Endothelial cell of umbilical vein (primary cell): ENCODE measurements around the gene MYADML2. TPM values are rescaled to one million over a fixed set of nuclear protein-coding genes. Genes with fewer than 3 reads are reported as not detected.

Source experiments
- BruUV-seq: library from RNA; stranded (reverse); fragments of 400-500 nt; replicated peaks from 2 replicates; lab custom pipeline; 2021; lab: Mats Ljungman, UMichigan
- CTCF ChIA-PET: fragments of 300-600, 350-600 bp; sonication (Branson Sonifier 250); formaldehyde crosslinking; loops from one replicate; lab custom pipeline; 2021; ENCODE audit warnings: antibody characterized with exemption, inconsistent platforms; lab: Charles Lee
- POLR2A ChIA-PET: fragments of 300-600, 350-600 bp; sonication (Branson Sonifier 250); formaldehyde crosslinking; loops from one replicate; lab custom pipeline; 2021; ENCODE audit warnings: antibody characterized with exemption, inconsistent platforms; lab: Charles Lee
- DNase-seq: peaks from one replicate; pipeline ENCODE4 v3.0.0-alpha.2; 2011; ENCODE audit warnings: low read depth, low spot score
- FAIRE-seq: peaks from 2 replicates; lab custom pipeline; 2011; peaks lifted over from hg19 to GRCh38; lab: Jason Lieb, UNC
- H2AFZ ChIP-seq: 2 replicates; pipeline ENCODE4 v1.6.0; 2012; ENCODE audit warnings: low read depth, low read length, control low read depth, inconsistent platforms
- H3K27ac ChIP-seq: 2 replicates; pipeline ENCODE4 v1.5.1; 2011; ENCODE audit warnings: low read depth, mild to moderate bottlenecking, control low read depth, low read length, moderate library complexity; ENCODE audit not compliant: insufficient read depth
- H3K27me3 ChIP-seq, 2 experiments: 2 replicates each; pipeline versions ENCODE4 v1.6.0 to v1.6.1; 2011; ENCODE audit warnings: low read length in 2 of 2, mixed read lengths in 1 of 2; ENCODE audit not compliant: control insufficient read depth in 2 of 2, insufficient read depth in 2 of 2
- H3K36me3 ChIP-seq, 2 experiments: 2 replicates in 1 of 2; 3 replicates in 1 of 2; pipeline ENCODE4 v1.5.1; 2011; ENCODE audit warnings: low read length in 2 of 2, mild to moderate bottlenecking in 1 of 2, moderate library complexity in 1 of 2; ENCODE audit not compliant: control insufficient read depth in 2 of 2, insufficient read depth in 2 of 2; ENCODE audit errors: extremely low read depth in 1 of 2
- H3K4me1 ChIP-seq: 3 replicates; pipeline ENCODE4 v1.5.1; 2011; ENCODE audit warnings: mild to moderate bottlenecking, low read length; ENCODE audit not compliant: control insufficient read depth, insufficient read depth; ENCODE audit errors: extremely low read depth
- H3K4me2 ChIP-seq: 2 replicates; pipeline ENCODE4 v1.6.1; 2011; ENCODE audit warnings: low read length, control low read depth, mixed read lengths; ENCODE audit not compliant: insufficient read depth
- H3K4me3 ChIP-seq, 3 experiments: fragments of 200-600 bp in 1 of 3; sonication (generic), shearing (Covaris generic) in 1 of 3; replicated peaks in 1 of 3; 2 replicates each; pipeline ENCODE4 v1.5.1; 2011 to 2016; ENCODE audit warnings: control low read depth in 3 of 3, low read length in 3 of 3, mild to moderate bottlenecking in 2 of 3, inconsistent platforms in 1 of 3, low read depth in 1 of 3, moderate library complexity in 1 of 3; ENCODE audit not compliant: insufficient read depth in 1 of 3
- H3K79me2 ChIP-seq: 2 replicates; pipeline ENCODE4 v1.6.0; 2012; ENCODE audit warnings: low read length, inconsistent platforms; ENCODE audit not compliant: control insufficient read depth, insufficient read depth
- H3K9ac ChIP-seq: replicated peaks from 2 replicates; pipeline ENCODE3; 2011; ENCODE audit warnings: low read length, control low read depth; ENCODE audit not compliant: insufficient read depth; ENCODE audit errors: extremely low read depth
- H3K9me1 ChIP-seq: replicated peaks from 3 replicates; pipeline ENCODE4 v1.6.0; 2011; ENCODE audit warnings: mild to moderate bottlenecking, low read length; ENCODE audit not compliant: control insufficient read depth, insufficient read depth; ENCODE audit errors: extremely low read depth
- H3K9me3 ChIP-seq: replicated peaks from 2 replicates; pipeline ENCODE4 v1.5.1; 2012; ENCODE audit warnings: low read length, inconsistent platforms; ENCODE audit not compliant: control insufficient read depth, insufficient read depth
- H4K20me1 ChIP-seq: replicated peaks from 2 replicates; pipeline ENCODE3; 2011; ENCODE audit warnings: mild to moderate bottlenecking, low read length; ENCODE audit not compliant: control insufficient read depth, insufficient read depth; ENCODE audit errors: extremely low read depth
- EZH2 ChIP-seq: IDR thresholded peaks from 2 replicates; pipeline ENCODE4 v1.6.1; 2012; ENCODE audit warnings: borderline replicate concordance, low read depth, mild to moderate bottlenecking, moderate library complexity, low read length, inconsistent platforms; ENCODE audit not compliant: severe bottlenecking
- FOS ChIP-seq: IDR thresholded peaks from 2 replicates; pipeline ENCODE4 v1.6.1; 2011; ENCODE audit warnings: mild to moderate bottlenecking, low read length, moderate library complexity, borderline replicate concordance; ENCODE audit not compliant: insufficient read depth
- GATA2 ChIP-seq: IDR thresholded peaks from 2 replicates; pipeline ENCODE4 v1.7.0; 2011; ENCODE audit warnings: low read depth, mild to moderate bottlenecking, moderate library complexity, mixed read lengths, low read length; ENCODE audit not compliant: insufficient read length, insufficient read depth
- JUN ChIP-seq: IDR thresholded peaks from 2 replicates; pipeline ENCODE4 v1.6.1; 2011; ENCODE audit warnings: borderline replicate concordance, low read depth; ENCODE audit not compliant: insufficient read length, insufficient read depth
- MYC ChIP-seq: IDR thresholded peaks from one replicate; pipeline ENCODE4 v1.6.1; 2011; ENCODE audit warnings: mild to moderate bottlenecking, low read depth, low read length
- POLR2A ChIP-seq: IDR thresholded peaks from 2 replicates; pipeline ENCODE4 v1.6.1; 2012; ENCODE audit warnings: low read depth, mild to moderate bottlenecking, control low read depth, low read length
- POLR2AphosphoS5 ChIP-seq: IDR thresholded peaks from 2 replicates; pipeline ENCODE4 v1.6.1; 2012; ENCODE audit warnings: low read depth, mild to moderate bottlenecking, control low read depth, low read length, moderate library complexity; ENCODE audit not compliant: insufficient read depth
- dilution Hi-C: fragments of 300-500 bp; cut with MboI; formaldehyde crosslinking; loops from one replicate; pipeline ENCODE4 v1.15.0; 2019; ENCODE audit warnings: low sequenced_read_pairs; ENCODE audit not compliant: extremely low pct_ligation_motif_present
- intact Hi-C: fragments of 100-400 bp; cut with micrococcal nuclease; formaldehyde crosslinking; loops from one replicate; pipeline ENCODE4 v1.10.0; 2022
- polyA plus RNA-seq, 4 experiments: library from polyadenylated mRNA; depleted of rRNA in 3 of 4; stranded (reverse) in 3 of 4; unstranded in 1 of 4; fragments of >200 nt; gene quantifications; 2 replicates each; pipeline versions ENCODE4 v1.2.1 to v1.2.3, GENCODE V29; 2011 to 2012; ENCODE audit warnings: missing spikeins in 1 of 4
- total RNA-seq: library from RNA; stranded (reverse); gene quantifications from 2 replicates; pipeline ENCODE4 v1.2.3, GENCODE V29; 2021
- TF ChIP-seq, protein P1 (sequence below): IDR thresholded peaks from 2 replicates; pipeline ENCODE4 v1.6.1; 2011; ENCODE audit not compliant: insufficient read depth, insufficient read length
- TF ChIP-seq, protein P2 (sequence below), 2 donors: IDR thresholded peaks; 1 replicate in 1 of 2; 2 replicates in 1 of 2; pipeline ENCODE4 v1.5.1; 2011; ENCODE audit warnings: low read length in 2 of 2, mild to moderate bottlenecking in 2 of 2, moderate library complexity in 2 of 2, control low read depth in 1 of 2, inconsistent platforms in 1 of 2, low read depth in 1 of 2; ENCODE audit not compliant: insufficient read depth in 1 of 2; ENCODE audit errors: extremely low read depth in 1 of 2

MYADML2 gene
- total and polyA plus RNA-seq, 2 donors (not counting 3 experiments of a cell fraction or from before 2014, with no cell fraction given): not detected

DNA sequence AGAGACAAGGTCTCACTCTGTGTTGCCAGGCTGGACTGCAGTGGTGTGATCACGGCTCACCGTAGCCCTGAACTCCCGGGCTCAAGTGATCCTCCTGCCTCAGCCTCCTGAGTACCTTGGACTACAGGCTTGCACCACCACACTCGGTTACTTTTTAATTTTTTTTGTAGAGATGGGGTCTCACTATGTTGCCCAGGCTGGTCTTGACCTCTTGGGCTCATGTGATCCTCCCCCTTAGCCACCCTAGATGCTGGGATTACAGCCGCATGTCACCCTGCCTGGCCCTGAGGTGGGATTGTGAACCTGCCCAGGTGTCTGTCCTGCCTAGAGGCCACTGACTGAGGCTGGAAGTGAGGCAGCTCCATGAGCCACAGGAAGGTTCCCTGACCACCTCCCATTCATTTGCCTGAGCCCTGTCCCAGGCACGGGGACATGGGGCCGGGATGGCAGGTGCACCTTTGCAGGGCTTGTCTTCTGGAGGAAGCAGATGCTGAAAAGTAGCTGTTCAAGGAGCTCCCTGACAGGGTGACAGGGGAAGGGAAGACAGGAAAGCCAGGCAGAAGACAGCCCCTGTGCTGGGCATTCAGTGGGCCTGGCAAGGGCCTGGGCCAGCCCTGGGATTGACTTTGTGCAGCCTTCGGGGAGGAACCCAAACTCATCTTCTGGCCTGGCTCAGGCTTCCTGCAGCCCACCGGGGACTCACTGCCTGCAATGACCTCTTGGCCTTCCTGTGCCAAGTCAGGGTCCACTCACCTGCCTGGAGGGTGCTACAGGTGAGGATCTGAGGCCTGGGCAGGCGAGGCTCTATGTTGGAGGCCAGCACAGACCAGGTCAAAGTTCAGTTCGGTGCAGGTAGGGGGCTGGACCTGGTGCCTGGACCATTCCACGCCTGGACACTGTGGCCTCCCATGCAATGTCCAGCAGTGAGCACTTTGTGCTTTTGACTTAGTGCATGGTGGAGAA is 22.1 kb upstream of the MYADML2 start:
- FAIRE-seq: no peak
- no peak for DNase-seq
- TF ChIP-seq POLR2A (no peak), FOS (no peak), MYC (no peak), GATA2 (no peak), EZH2 (no peak), JUN (no peak), POLR2AphosphoS5 (no peak)
- TF ChIP-seq, protein P1, sequence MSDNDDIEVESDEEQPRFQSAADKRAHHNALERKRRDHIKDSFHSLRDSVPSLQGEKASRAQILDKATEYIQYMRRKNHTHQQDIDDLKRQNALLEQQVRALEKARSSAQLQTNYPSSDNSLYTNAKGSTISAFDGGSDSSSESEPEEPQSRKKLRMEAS: no peak
- TF ChIP-seq, protein P2, sequence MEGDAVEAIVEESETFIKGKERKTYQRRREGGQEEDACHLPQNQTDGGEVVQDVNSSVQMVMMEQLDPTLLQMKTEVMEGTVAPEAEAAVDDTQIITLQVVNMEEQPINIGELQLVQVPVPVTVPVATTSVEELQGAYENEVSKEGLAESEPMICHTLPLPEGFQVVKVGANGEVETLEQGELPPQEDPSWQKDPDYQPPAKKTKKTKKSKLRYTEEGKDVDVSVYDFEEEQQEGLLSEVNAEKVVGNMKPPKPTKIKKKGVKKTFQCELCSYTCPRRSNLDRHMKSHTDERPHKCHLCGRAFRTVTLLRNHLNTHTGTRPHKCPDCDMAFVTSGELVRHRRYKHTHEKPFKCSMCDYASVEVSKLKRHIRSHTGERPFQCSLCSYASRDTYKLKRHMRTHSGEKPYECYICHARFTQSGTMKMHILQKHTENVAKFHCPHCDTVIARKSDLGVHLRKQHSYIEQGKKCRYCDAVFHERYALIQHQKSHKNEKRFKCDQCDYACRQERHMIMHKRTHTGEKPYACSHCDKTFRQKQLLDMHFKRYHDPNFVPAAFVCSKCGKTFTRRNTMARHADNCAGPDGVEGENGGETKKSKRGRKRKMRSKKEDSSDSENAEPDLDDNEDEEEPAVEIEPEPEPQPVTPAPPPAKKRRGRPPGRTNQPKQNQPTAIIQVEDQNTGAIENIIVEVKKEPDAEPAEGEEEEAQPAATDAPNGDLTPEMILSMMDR (IDR thresholded peaks at IDR 0.05; ENCODE audit: extremely low read depth in 1 of 2, insufficient read depth in 1 of 2, low read depth in 1 of 2, low read length in 2 of 2): no peak
- H3K9ac ChIP-seq: no peak overlapping the region
- H3K27ac ChIP-seq: no peak overlapping the region
- no peaks in the 10 kb centered on the region for H3K4me1 ChIP-seq
- H3K9me3 ChIP-seq: no peaks in the 10 kb centered on the region
- no peak overlapping the region for H3K4me2 ChIP-seq
- no peak overlapping the region for H2AFZ ChIP-seq
- no TSS peak for BruUV-seq
- POLR2A ChIA-PET: no interaction called here
- no peaks in the 10 kb centered on the region for H3K9me1 ChIP-seq
- no peak overlapping the region for H3K4me3 ChIP-seq
- intact Hi-C loops: no loop called here
- no peaks in the 10 kb centered on the region for H3K79me2 ChIP-seq
- H3K27me3 ChIP-seq: peaks cover 4 to 8% of the 10 kb centered on the region in 2 experiments
- H3K36me3 ChIP-seq: no peaks in the 10 kb centered on the region
- dilution Hi-C loops: no loop called here
- H4K20me1 ChIP-seq: no peaks in the 10 kb centered on the region
- CTCF ChIA-PET: interaction anchor here (1.8 to 2.4 kb wide), 3 partner anchors 10 to 52 kb away, joined by 4 to 7 read pairs (median 6); no protein-coding TSS in a partner anchor
